K562 (cell line): ENCODE measurements around the gene LAPTM4A. TPM values are rescaled to one million over a fixed set of nuclear protein-coding genes. Genes with fewer than 3 reads are reported as not detected.

ENCODE experiments used
- HCFC1 ChIP-seq: IDR thresholded peaks from 2 replicates; pipeline ENCODE4 v1.6.1; 2012; ENCODE audit warnings: low read depth, low read length, improper control_type of control experiment
- SREBF2 ChIP-seq: sonication (generic); formaldehyde crosslinking; IDR thresholded peaks from 2 replicates; pipeline ENCODE4 v1.4.0; 2020; ENCODE audit warnings: mild to moderate bottlenecking, missing genetic modification reagents
- STAG1 ChIP-seq: sonication (generic); formaldehyde crosslinking; IDR thresholded peaks from 2 replicates; pipeline ENCODE4 v1.5.0; 2020; ENCODE audit warnings: missing genetic modification reagents, borderline replicate concordance
- ZMIZ1 ChIP-seq, 2 experiments: fragments of 150-350 bp in 1 of 2; IDR thresholded peaks; 2 replicates each; pipeline ENCODE4 v1.6.1; 2012 to 2016; ENCODE audit warnings: low read depth in 2 of 2, low read length in 2 of 2, mild to moderate bottlenecking in 1 of 2, moderate library complexity in 1 of 2
- ZNF140 ChIP-seq: fragments of 250-450 bp; sonication (Bioruptor Pico); IDR thresholded peaks from 2 replicates; pipeline ENCODE4 v1.8.0; 2021; ENCODE audit warnings: moderate library complexity, mild to moderate bottlenecking, inconsistent platforms
- ZNF76 ChIP-seq: fragments of 250-450 bp; sonication (Bioruptor Pico); IDR thresholded peaks from 2 replicates; pipeline ENCODE4 v1.4.0; 2020; ENCODE audit warnings: mild to moderate bottlenecking, moderate library complexity, borderline replicate concordance
- ZNF766 ChIP-seq: fragments of 200-800 bp; sonication (Bioruptor generic); conservative IDR thresholded peaks from 2 replicates; pipeline ENCODE4 v1.6.1; 2016; ENCODE audit warnings: missing genetic modification characterization, missing compliant biosample characterization
- polyA plus RNA-seq, 8 experiments: library from polyadenylated mRNA; depleted of rRNA in 4 of 8; stranded (reverse) in 5 of 8; unstranded in 3 of 8; fragments of >200 nt; fragmentation: Nextera tagmentation in 2 of 8; fragmentation: Illumina TruSeq in 1 of 8; extraction: Ambion mirVana in 2 of 8; extraction: Trizol in 1 of 8; gene quantifications; 2 replicates each; pipeline versions ENCODE4 v1.2.1 to v1.2.3, GENCODE V29; 2011 to 2014; ENCODE audit warnings: inconsistent platforms in 1 of 8, missing spikeins in 1 of 8
- total RNA-seq, 7 experiments: library from RNA; depleted of rRNA in 6 of 7; stranded (reverse); fragments of >200 nt in 6 of 7; fragmentation: Illumina TruSeq in 2 of 7; extraction: Trizol in 2 of 7; gene quantifications; 2 replicates each; pipeline versions ENCODE4 v1.2.1 to v1.2.3, GENCODE V29; 2011 to 2021; ENCODE audit warnings: low replicate concordance in 1 of 7
- TF ChIP-seq, protein P1 (sequence below): fragments of 450-650 bp; formaldehyde crosslinking; IDR thresholded peaks from 2 replicates; pipeline ENCODE4 v1.4.0; 2020; ENCODE audit warnings: mild to moderate bottlenecking, moderate library complexity

LAPTM4A gene
- total and polyA plus RNA-seq, 9 of the 15 experiments (the other 6 are each of a cell fraction or from before 2014, with no cell fraction given), result 13.4 to 157 (median 50.1) TPM

- no peak for TF ChIP-seq ZMIZ1 (IDR thresholded peaks at IDR 0.05; ENCODE audit: low read depth in 2 of 2, low read length in 2 of 2)
- TF ChIP-seq HCFC1, result no peak
- TF ChIP-seq ZNF140 (CRISPR knock-in tag), result no peak
- TF ChIP-seq STAG1 (CRISPR knock-in tag), result no peak
- TF ChIP-seq, protein P1, sequence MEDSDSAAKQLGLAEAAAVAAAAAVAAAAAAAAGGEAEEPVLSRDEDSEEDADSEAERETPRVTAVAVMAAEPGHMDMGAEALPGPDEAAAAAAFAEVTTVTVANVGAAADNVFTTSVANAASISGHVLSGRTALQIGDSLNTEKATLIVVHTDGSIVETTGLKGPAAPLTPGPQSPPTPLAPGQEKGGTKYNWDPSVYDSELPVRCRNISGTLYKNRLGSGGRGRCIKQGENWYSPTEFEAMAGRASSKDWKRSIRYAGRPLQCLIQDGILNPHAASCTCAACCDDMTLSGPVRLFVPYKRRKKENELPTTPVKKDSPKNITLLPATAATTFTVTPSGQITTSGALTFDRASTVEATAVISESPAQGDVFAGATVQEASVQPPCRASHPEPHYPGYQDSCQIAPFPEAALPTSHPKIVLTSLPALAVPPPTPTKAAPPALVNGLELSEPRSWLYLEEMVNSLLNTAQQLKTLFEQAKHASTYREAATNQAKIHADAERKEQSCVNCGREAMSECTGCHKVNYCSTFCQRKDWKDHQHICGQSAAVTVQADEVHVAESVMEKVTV (CRISPR knock-in tag), result no peak
- no peak for TF ChIP-seq ZNF766 (CRISPR knock-in tag)
- TF ChIP-seq SREBF2, result no peak
- no peak for TF ChIP-seq ZNF76 (CRISPR knock-in tag)
These were observed 49.3 kb upstream of the LAPTM4A start (continued) for GRCh38 chr2:20100711-20101110.
